Suprapubic skin (tissue), 4 donors: Measurements from ENCODE around the gene NPLOC4. TPM values are rescaled to one million over a fixed set of nuclear protein-coding genes. Genes with fewer than 3 reads are reported as not detected.
A peak's percentile ranks its signal among the peaks of the same experiment; 100 is the strongest.

Experiments used
- DNase-seq, 2 donors: peaks; one replicate each; pipeline ENCODE4 v3.0.0-alpha.2; 2019; ENCODE audit warnings: low spot score in 2 of 2
- H3K27ac ChIP-seq: fragments of 200-600 bp; sonication (generic); one replicate; pipeline ENCODE4 v1.5.1; 2019
- H3K27me3 ChIP-seq: fragments of 200-600 bp; sonication (generic); one replicate; pipeline ENCODE4 v1.5.1; 2019
- H3K36me3 ChIP-seq: fragments of 200-600 bp; sonication (generic); one replicate; pipeline ENCODE4 v1.5.1; 2019
- H3K4me1 ChIP-seq: fragments of 200-600 bp; sonication (generic); one replicate; pipeline ENCODE4 v1.5.1; 2019
- H3K4me3 ChIP-seq: fragments of 200-600 bp; sonication (generic); one replicate; pipeline ENCODE4 v1.5.1; 2019; ENCODE audit warnings: mild to moderate bottlenecking
- H3K9me3 ChIP-seq: fragments of 200-600 bp; sonication (generic); one replicate; pipeline ENCODE4 v1.5.1; 2019
- EP300 ChIP-seq: sonication (generic); formaldehyde crosslinking; IDR thresholded peaks from one replicate; pipeline ENCODE4 v1.6.1; 2017; ENCODE audit warnings: antibody characterized with exemption
- POLR2A ChIP-seq, 2 donors: fragments of 450-650 bp; IDR thresholded peaks; one replicate each; pipeline ENCODE4 v1.6.1; 2017; ENCODE audit warnings: antibody characterized with exemption in 2 of 2, mild to moderate bottlenecking in 2 of 2, moderate library complexity in 2 of 2
- POLR2AphosphoS5 ChIP-seq, 3 donors: sonication (generic); formaldehyde crosslinking; IDR thresholded peaks; one replicate each; pipeline ENCODE4 v1.6.1; 2017; ENCODE audit warnings: antibody characterized with exemption in 3 of 3
- WGBS: methylation state at CpG from one replicate; pipeline ENCODE4 v1.1.5; 2018; 5-methylcytosine and 5-hydroxymethylcytosine counted together
- total RNA-seq, 4 donors: library from RNA; depleted of rRNA; stranded (reverse); fragments of >200 nt; gene quantifications; one replicate each; pipeline ENCODE4 v1.1.0, GENCODE V29; 2016
- TF ChIP-seq, protein P1 (sequence below), 2 donors: fragments of 200-600 bp in 1 of 2; fragments of 450-650 bp in 1 of 2; sonication (generic) in 1 of 2; IDR thresholded peaks; one replicate each; pipeline ENCODE4 v1.5.1; 2016 to 2019; ENCODE audit warnings: antibody characterized with exemption in 2 of 2, mild to moderate bottlenecking in 1 of 2, moderate library complexity in 1 of 2

The NPLOC4 gene
- total RNA-seq, 4 donors from 2014 or later, result 77.1 to 115 (median 91.7) TPM

DNA sequence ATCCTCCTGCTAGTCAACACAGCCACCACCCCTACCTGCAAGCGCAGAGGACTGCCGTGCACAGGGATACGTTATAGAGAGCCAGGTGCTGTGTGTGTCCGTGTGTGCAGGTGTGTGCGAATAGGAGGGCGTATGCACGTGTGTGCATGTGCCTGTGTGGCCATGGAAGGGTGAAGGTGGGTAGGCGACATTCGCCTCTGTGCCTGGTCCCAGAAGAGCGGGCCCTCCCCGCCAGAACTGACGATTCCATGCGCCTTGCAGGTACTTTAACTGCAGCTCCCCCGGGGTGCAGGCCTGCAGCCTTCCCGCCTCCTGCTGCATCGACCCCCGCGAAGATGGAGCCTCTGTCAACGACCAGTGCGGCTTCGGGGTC, 10.7 kb upstream of the NPLOC4 start:
- Histone ChIP-seq H3K27ac (no peak overlapping the region), H3K27me3 (peaks cover 44% of the 10 kb centered on the region), H3K4me1 (peaks cover 6% of the 10 kb centered on the region), H3K9me3 (no peaks in the 10 kb centered on the region), H3K36me3 (no peaks in the 10 kb centered on the region), H3K4me3 (peak overlapping the region; percentile 32)
- DNase-seq, result no peak
- 61% methylated on average over 7 of the region's 21 CpGs for WGBS
- TF ChIP-seq POLR2AphosphoS5 (IDR thresholded peaks at IDR 0.05) (no peak), POLR2A (IDR thresholded peaks at IDR 0.05) (no peak), EP300 (no peak)
- TF ChIP-seq, protein P1, sequence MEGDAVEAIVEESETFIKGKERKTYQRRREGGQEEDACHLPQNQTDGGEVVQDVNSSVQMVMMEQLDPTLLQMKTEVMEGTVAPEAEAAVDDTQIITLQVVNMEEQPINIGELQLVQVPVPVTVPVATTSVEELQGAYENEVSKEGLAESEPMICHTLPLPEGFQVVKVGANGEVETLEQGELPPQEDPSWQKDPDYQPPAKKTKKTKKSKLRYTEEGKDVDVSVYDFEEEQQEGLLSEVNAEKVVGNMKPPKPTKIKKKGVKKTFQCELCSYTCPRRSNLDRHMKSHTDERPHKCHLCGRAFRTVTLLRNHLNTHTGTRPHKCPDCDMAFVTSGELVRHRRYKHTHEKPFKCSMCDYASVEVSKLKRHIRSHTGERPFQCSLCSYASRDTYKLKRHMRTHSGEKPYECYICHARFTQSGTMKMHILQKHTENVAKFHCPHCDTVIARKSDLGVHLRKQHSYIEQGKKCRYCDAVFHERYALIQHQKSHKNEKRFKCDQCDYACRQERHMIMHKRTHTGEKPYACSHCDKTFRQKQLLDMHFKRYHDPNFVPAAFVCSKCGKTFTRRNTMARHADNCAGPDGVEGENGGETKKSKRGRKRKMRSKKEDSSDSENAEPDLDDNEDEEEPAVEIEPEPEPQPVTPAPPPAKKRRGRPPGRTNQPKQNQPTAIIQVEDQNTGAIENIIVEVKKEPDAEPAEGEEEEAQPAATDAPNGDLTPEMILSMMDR (IDR thresholded peaks at IDR 0.05), result no peak

DNA sequence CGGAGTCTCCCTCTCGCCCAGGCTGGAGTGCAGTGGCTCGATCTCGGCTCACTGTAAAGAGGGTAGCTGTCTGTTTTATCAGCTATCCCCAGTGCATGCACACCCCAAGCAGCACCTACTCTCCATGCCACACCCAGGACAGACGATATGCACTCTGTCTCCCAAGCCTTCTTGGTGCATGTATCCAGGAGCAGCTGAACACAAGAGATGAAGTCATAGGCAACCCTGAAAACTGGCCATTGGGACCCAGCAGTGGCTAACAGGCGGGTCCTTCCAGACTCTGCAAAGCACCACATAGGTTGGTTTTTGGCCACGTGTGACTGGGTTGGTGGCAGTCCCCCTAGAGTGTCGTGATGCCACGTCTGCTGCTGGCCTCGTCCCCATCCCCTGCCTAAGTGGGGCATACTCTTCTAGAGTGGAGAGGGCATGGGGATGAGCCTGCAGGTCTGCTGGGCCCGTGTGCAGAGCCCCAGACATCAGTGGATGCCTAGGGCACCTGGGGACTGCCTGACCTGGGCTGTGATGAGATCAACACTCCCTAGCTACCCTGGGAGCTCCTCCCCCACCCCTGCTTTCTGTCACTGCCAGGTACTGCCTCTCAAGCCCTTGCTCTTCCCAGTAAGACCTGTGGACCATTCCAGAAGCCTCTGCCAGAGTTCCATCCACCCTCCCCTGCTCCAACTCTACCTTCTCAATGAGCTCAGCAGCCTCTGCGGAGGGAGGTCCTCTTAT, 10.1 kb upstream of the NPLOC4 start:
- H3K36me3 ChIP-seq, result no peaks in the 10 kb centered on the region
- WGBS, result 79% methylated on average over 7 of the region's 12 CpGs
- H3K27me3 ChIP-seq, result peaks cover 44% of the 10 kb centered on the region
- TF ChIP-seq, protein P1 (IDR thresholded peaks at IDR 0.05), result no peak
- TF ChIP-seq POLR2A (IDR thresholded peaks at IDR 0.05) (no peak), EP300 (no peak), POLR2AphosphoS5 (IDR thresholded peaks at IDR 0.05) (no peak)
- no peaks in the 10 kb centered on the region for H3K9me3 ChIP-seq
- H3K4me1 ChIP-seq, result peaks cover 6% of the 10 kb centered on the region
- H3K4me3 ChIP-seq, result no peak overlapping the region
- H3K27ac ChIP-seq, result no peak overlapping the region
- DNase-seq, result no peak

DNA sequence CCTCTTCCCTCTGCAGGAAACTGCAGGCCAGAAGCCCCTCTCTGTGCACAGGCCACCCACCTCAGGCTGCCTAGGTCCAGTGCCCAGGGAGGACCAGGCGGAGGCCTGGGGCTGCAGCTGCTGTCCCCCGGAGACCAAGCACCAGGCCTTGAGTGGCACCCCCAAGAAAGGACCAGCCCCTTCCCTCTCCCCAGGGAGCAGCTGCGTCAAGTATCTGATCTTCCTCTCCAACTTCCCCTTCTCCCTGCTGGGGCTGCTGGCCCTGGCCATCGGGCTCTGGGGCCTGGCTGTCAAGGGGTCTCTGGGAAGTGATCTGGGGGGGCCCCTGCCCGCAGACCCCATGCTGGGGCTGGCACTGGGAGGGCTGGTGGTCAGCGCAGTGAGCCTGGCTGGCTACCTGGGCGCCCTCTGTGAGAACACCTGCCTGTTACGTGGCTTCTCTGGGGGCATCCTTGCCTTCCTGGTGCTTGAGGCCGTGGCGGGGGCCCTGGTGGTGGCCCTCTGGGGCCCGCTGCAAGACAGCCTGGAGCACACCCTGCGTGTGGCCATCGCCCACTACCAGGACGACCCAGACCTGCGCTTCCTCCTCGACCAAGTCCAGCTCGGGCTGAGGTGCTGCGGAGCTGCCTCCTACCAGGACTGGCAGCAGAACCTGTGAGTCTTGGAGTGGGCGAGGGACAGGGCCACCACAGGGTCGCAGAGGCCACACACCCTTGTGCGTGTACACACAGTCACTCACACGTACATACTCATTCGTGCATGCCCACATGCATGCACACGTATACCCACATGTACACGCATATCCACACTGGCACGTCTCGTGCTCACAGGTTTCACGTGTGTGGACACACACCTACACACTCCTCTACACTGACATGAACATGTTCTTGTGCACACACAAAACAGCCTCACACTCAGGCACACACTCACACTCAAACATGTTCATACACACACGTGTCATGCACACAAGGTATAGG, 8.4 kb upstream of the NPLOC4 start:
- Histone ChIP-seq H3K36me3 (no peaks in the 10 kb centered on the region), H3K27me3 (peaks cover 29% of the 10 kb centered on the region), H3K27ac (no peak overlapping the region), H3K9me3 (no peaks in the 10 kb centered on the region), H3K4me1 (peaks cover 6% of the 10 kb centered on the region), H3K4me3 (no peak overlapping the region)
- no peak for TF ChIP-seq EP300
- no peak for TF ChIP-seq POLR2A (IDR thresholded peaks at IDR 0.05)
- no peak for TF ChIP-seq POLR2AphosphoS5 (IDR thresholded peaks at IDR 0.05)
- TF ChIP-seq, protein P1 (IDR thresholded peaks at IDR 0.05), result no peak
- no peak for DNase-seq
- 82% methylated on average over 16 of the region's 29 CpGs for WGBS

DNA sequence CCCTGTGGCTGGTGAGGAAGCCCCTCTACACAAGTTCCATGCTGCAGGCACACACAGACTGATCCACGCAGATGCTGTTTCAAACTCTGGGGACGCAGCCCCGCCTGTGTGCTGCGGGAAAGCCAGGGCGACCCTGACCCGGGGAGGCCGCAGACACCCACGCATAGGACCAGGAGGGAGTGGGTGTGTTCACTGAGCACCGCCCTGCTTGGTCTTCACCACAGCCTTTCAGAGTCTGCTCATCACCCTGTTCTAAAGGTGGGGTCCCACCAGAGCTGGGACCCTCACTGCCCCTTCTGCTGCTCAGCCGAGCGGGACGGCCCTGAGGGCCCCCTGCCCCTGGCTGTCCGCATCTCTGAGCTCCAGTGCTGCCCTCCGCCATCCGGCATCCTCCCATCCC, 7.6 kb upstream of the NPLOC4 start:
- H3K27me3 ChIP-seq, result peaks cover 22% of the 10 kb centered on the region
- H3K36me3 ChIP-seq, result no peaks in the 10 kb centered on the region
- TF ChIP-seq POLR2AphosphoS5 (IDR thresholded peaks at IDR 0.05), result no peak
- TF ChIP-seq, protein P1 (IDR thresholded peaks at IDR 0.05), result no peak
- no peak for TF ChIP-seq EP300
- TF ChIP-seq POLR2A (IDR thresholded peaks at IDR 0.05), result no peak
- no peak for DNase-seq
- WGBS, result 89% methylated on average over 15 of the region's 15 CpGs
- H3K27ac ChIP-seq, result no peak overlapping the region
- H3K9me3 ChIP-seq, result no peaks in the 10 kb centered on the region
- no peak overlapping the region for H3K4me3 ChIP-seq
- H3K4me1 ChIP-seq, result peaks cover 6% of the 10 kb centered on the region
